Activated CD4-positive, alpha-beta T cell treated with anti-CD3 and anti-CD28 coated beads, Interleukin-2, amount 50 U/mL, for 24 hours (primary cell): ENCODE measurements around the gene ERCC6L2.

Source experiments
- DNase-seq, 2 donors: peaks; one replicate each; pipeline ENCODE4 v3.0.0-alpha.2; 2020; ENCODE audit warnings: low read depth in 1 of 2, low spot score in 1 of 2

Gene ERCC6L2

DNA sequence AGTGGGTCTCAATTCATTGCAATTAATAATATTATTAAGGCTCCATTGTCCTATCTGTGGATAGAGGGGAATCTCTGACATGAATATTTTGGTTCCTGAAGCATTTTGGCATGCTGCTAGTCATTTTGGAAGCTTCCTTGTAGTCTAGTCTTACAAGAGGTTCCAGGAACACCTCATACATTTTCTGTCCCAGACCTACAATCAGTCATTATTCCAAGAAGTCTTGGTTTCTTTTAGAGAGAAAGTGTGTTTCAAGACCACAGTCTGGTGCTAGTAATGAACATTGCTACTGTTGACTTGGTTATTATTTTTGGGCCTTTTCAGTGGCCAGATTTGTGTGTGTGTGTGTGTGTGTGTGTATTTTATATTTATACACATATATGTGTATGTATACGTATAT is 98.9 kb downstream of the ERCC6L2 start:
- no peak for DNase-seq

- no peak for DNase-seq
These were observed 101.9 kb downstream of the ERCC6L2 start for GRCh38 chr9:95977371-95977770.

GRCh38 chr9:95978106-95978505 is 102.6 kb downstream of the ERCC6L2 start:
- no peak for DNase-seq

- DNase-seq = no peak
These were observed 104.0 kb downstream of the ERCC6L2 start for GRCh38 chr9:95979446-95979845.

DNA sequence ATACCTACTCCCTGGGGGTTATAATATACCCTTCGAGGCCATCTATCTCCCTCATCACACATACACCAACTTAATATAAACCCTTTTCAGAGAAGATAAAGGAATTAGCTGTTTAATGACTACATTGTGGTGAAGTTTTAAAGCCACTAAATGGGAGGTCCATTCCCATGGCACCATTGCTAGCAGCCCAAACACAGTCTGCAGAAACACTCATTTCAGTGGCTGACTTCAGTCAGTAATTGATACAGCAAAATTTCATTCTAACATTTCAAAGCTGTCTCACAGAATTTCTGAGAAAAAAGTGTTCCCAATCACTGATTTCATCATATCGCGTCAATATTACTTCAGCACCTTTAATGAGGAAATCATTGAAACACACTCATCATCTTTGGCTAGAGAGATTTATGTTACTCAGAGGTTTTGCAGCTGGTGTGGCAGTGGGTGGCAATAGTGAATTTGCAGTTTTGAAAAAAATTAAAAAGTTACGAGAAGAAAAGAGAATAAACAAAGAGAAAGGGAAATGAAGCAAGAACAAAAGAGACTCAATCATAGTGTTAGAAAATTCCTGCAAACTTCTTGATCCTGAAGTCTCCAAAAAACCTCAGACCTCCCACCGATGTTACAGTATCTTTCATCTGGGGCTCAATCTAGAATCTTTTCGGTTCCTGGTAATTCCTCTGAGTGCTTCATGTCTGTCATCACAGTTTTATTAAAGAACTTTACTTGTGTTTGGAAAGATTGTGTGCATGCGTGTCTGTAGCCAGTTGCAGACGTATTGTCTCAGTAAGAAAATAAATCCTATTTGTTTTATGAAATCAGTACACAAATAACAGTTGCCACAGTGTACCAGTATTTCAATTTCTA is 105.0 kb downstream of the ERCC6L2 start:
- no peak for DNase-seq

- DNase-seq = no peak
These were observed 106.4 kb downstream of the ERCC6L2 start for GRCh38 chr9:95981761-95982390.

GRCh38 chr9:95985440-95986055 is 110.1 kb downstream of the ERCC6L2 start:
- DNase-seq = no peak

DNA sequence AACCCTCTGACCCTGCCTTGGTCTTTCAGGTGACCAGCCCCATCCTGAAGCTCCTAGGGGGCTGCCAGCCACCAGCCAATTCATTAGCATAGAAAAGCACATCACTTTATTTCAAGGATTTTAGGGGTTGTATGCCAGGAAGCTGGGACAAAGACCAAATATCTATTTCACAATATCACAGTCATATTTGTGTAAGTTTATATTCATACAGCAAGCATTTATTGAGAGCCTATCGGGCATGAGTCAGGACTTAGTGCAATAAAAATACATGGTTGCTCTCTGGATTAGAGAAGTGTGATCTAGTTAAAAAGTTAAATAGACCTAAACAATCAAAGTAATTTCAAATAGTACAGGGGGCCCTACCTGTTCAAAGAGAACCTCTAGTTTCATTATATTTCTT is 113.8 kb downstream of the ERCC6L2 start:
- no peak for DNase-seq

- DNase-seq = no peak
These were observed 115.8 kb downstream of the ERCC6L2 start for GRCh38 chr9:95991326-95991725.

DNA sequence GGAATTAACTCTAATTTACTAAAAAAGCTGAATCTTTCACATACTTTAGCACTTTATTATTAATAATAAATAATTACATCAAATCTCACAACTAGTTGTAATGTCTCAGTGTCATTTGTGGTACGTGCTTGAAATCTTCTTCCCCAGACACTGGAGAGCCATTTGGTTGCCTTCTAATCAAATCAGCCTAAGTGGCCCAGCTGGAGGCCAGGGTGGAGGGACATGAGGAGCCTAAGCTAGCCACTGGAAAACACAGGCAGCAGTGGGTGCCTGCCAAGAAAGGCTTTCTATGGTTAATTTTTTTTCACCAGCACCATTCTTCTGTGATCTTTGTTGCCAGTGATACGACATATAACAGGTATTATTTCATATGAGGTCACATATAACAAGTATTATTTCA is 117.0 kb downstream of the ERCC6L2 start:
- DNase-seq = no peak

GRCh38 chr9:95993337-95993736 is 117.8 kb downstream of the ERCC6L2 start:
- peak in 1 of 2 donors; percentile 38 for DNase-seq

GRCh38 chr9:95999390-95999789 is 123.9 kb downstream of the ERCC6L2 start:
- DNase-seq = no peak

DNA sequence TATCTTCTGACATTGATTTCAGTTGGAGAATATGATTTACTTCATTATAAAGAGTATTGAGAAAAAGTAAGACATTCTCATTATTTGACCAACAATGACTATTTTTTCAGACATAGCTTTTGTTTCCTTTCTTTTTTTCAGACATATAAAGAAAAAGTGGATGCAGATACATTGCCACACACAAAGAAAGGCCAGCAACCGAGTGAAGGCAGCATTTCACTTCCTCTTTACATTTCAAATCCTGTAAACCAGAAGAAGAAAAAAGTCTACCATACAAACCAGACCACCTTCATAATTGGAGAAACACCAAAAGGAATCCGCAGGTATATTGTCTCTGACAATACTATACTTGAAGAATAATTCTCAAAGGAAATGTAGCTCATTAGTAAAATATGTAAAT is 128.9 kb downstream of the ERCC6L2 start:
- DNase-seq = no peak

DNA sequence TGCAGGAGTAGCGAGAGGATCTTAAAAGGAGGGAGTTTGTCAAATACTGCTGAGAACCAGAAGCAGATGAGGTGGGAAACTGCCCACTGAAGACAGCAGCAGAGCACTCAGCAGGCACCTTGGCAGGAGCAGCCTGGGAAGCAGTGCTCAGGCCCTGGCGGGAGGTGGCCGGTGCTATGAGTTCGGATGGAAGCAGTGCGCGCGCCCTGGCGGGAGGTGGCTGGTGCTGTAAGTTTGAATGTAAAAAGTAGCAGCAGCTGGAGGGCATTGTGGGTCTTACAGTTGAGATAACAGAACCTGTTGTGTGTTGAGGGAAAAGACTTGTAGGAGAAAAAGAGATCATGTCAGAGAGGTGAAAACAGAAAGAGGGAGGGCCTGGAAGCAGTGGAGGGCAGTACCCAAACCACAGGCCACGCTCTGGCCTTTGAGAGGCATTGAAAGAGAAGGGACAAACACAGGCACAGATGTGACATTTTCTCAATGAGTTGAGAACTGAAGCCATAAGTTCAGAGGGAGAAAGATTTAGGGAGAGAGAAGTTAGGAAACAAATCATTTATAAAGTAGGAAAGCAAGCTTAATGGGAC is 130.9 kb downstream of the ERCC6L2 start:
- no peak for DNase-seq

- DNase-seq = no peak
These were observed 131.5 kb downstream of the ERCC6L2 start for GRCh38 chr9:96006961-96007360.

- no peak for DNase-seq
These were observed 133.2 kb downstream of the ERCC6L2 start for GRCh38 chr9:96008502-96009222.

DNA sequence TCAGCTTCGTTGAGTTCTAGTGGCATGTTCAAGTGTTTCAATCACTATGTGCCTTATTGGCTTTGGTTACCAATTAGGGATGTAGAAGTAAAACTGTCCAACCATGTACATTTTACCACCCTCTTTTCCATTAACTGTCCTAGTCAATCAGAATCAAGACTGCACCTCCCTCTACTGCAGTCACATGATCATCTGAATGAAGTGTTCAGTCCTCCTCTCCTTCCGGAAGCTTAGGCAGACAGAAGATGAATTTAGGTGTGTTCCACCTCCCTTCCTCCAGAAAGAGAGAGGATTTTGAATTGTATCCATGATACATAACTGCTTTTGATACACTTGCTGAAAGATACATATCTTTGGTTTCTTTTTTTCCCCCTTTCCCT is 133.7 kb downstream of the ERCC6L2 start:
- DNase-seq = no peak

DNA sequence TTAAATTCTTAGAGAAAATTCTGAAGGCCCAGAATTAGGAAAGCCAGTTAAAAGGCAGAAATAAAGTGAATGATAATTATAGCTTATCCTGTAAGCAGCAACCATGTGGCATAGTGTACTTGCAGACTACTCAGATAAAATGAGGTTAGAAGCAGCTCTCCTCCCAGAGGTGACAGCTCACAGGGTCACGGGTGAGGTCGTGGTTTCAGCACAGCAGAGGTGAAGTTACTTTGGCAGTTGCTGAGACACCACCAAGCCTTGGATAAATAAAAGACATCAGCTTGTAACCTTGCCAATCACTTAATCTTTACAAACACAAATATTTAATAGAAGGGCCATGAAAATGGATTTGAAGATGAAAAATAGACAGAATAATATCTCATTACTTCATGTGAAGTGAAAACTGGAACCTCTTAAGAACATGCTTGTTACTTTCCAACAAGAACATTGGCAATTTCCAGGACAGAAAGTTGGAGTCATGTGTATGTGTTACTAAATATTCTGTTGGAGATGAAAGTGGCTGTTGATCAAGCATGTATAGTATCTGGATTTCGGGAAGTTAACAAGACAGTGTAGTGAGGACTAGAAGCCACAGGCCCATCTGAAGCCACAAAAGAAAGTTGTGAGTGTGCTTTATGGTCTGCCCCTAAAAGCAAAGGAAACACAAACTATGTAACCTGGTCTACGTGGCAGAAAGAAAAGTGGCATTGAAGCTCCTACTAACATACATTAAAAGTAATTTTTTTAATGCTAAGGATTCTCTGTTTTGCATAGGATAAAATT is 134.4 kb downstream of the ERCC6L2 start:
- no peak for DNase-seq

GRCh38 chr9:96014078-96014477 is 138.6 kb downstream of the ERCC6L2 start:
- DNase-seq = no peak

- no peak for DNase-seq
These were observed 140.6 kb downstream of the ERCC6L2 start for GRCh38 chr9:96015876-96016686.
